B cell (primary cell): Measurements from ENCODE around the gene SCN2B. TPM values are rescaled to one million over a fixed set of nuclear protein-coding genes. Genes with fewer than 3 reads are reported as not detected.

Experiments
- ATAC-seq: fragments of 200-7000 bp; cut with Tn5 transposase; one replicate; pipeline ENCODE4 v1.10.0; 2021; ENCODE audit warnings: low read depth, mild to moderate bottlenecking, moderate number of reproducible peaks, moderate library complexity
- CTCF ChIA-PET: fragments of 350-600 bp; sonication (Branson Sonifier 250); formaldehyde crosslinking; loops from one replicate; lab custom pipeline; 2021; ENCODE audit warnings: antibody characterized with exemption, inconsistent platforms; lab: Charles Lee
- POLR2A ChIA-PET: fragments of 350-600 bp; sonication (Branson Sonifier 250); formaldehyde crosslinking; loops from one replicate; lab custom pipeline; 2021; ENCODE audit warnings: antibody characterized with exemption; lab: Charles Lee
- DNase-seq: peaks from one replicate; pipeline ENCODE4 v3.0.0; 2013
- H2AFZ ChIP-seq: 2 replicates; pipeline ENCODE4 v1.6.1; 2012; ENCODE audit warnings: mild to moderate bottlenecking, low read depth, low read length; ENCODE audit not compliant: insufficient read depth, poor library complexity, severe bottlenecking
- H3K27ac ChIP-seq, 2 donors: 1 replicate in 1 of 2; 2 replicates in 1 of 2; pipeline ENCODE4 v1.5.1; 2012 to 2013; ENCODE audit warnings: low read length in 2 of 2, mild to moderate bottlenecking in 2 of 2, moderate library complexity in 1 of 2
- H3K27me3 ChIP-seq, 4 experiments: fragments of 200-600 bp in 1 of 4; sonication (generic) in 1 of 4; replicated peaks in 1 of 4; 1 replicate in 2 of 4; 2 replicates in 2 of 4; pipeline versions ENCODE4 v1.6.1 to v1.7.0; 2013 to 2016; ENCODE audit warnings: low read length in 3 of 4, mild to moderate bottlenecking in 2 of 4, mixed read lengths in 1 of 4, moderate library complexity in 1 of 4; ENCODE audit not compliant: insufficient read depth in 4 of 4, control insufficient read depth in 3 of 4; ENCODE audit errors: control extremely low read depth in 1 of 4
- H3K36me3 ChIP-seq, 2 experiments: replicated peaks in 1 of 2; 1 replicate in 1 of 2; 2 replicates in 1 of 2; pipeline versions ENCODE4 v1.6.1 to v1.7.1; 2013; ENCODE audit warnings: low read length in 1 of 2; ENCODE audit not compliant: insufficient read depth in 2 of 2, control insufficient read depth in 1 of 2; ENCODE audit errors: control extremely low read depth in 1 of 2, extremely low read depth in 1 of 2
- H3K4me1 ChIP-seq, 2 donors: fragments of 200-600 bp in 1 of 2; sonication (generic) in 1 of 2; 1 replicate in 1 of 2; 2 replicates in 1 of 2; pipeline versions ENCODE4 v1.5.1 to v1.6.1; 2013 to 2017; ENCODE audit warnings: low read length in 2 of 2; ENCODE audit not compliant: control insufficient read depth in 2 of 2, insufficient read depth in 2 of 2
- H3K4me2 ChIP-seq: replicated peaks from 2 replicates; pipeline ENCODE3; 2012; ENCODE audit warnings: mild to moderate bottlenecking, low read depth, low read length; ENCODE audit not compliant: poor library complexity, severe bottlenecking
- H3K4me3 ChIP-seq, 5 experiments: fragments of 200-600 bp in 1 of 5; sonication (generic) in 1 of 5; 1 replicate in 3 of 5; 2 replicates in 2 of 5; pipeline versions ENCODE4 v1.5.1 to v1.7.0; 2011 to 2016; ENCODE audit warnings: low read length in 4 of 5, mild to moderate bottlenecking in 4 of 5, low read depth in 2 of 5, control low read depth in 1 of 5, moderate library complexity in 1 of 5; ENCODE audit not compliant: insufficient read depth in 1 of 5; ENCODE audit errors: control extremely low read depth in 1 of 5, extremely low read depth in 1 of 5
- H3K79me2 ChIP-seq: fragments of 200-600 bp; sonication (generic); one replicate; pipeline ENCODE4 v1.6.0; 2016; ENCODE audit warnings: low read length; ENCODE audit not compliant: control insufficient read depth, insufficient read depth
- H3K9ac ChIP-seq: fragments of 200-600 bp; sonication (generic); 2 replicates; pipeline ENCODE4 v1.6.1; 2017; ENCODE audit warnings: mild to moderate bottlenecking, low read length, moderate library complexity
- H3K9me3 ChIP-seq, 3 donors: one replicate each; pipeline versions ENCODE4 v1.6.1 to v1.7.1; 2013; ENCODE audit warnings: low read length in 2 of 3; ENCODE audit not compliant: control insufficient read depth in 2 of 3, insufficient read depth in 1 of 3; ENCODE audit errors: control extremely low read depth in 1 of 3
- H4K20me1 ChIP-seq: 2 replicates; pipeline ENCODE4 v1.6.0; 2012; ENCODE audit warnings: mild to moderate bottlenecking, low read length; ENCODE audit not compliant: insufficient read depth, control insufficient read depth, poor library complexity, severe bottlenecking
- H3K27ac Mint-ChIP-seq: one replicate; pipeline ENCODE4 v1.8.0; 2021; ENCODE audit warnings: mixed read lengths
- H3K27me3 Mint-ChIP-seq: one replicate; pipeline ENCODE4 v1.8.0; 2021; ENCODE audit warnings: mixed read lengths
- H3K4me1 Mint-ChIP-seq: one replicate; pipeline ENCODE4 v1.8.0; 2021; ENCODE audit warnings: mixed read lengths
- H3K4me3 Mint-ChIP-seq: one replicate; pipeline ENCODE4 v1.8.0; 2021; ENCODE audit warnings: mixed read lengths
- H3K9me3 Mint-ChIP-seq: one replicate; pipeline ENCODE4 v1.8.0; 2022; ENCODE audit warnings: mixed read lengths; ENCODE audit not compliant: insufficient read depth
- EZH2 ChIP-seq: IDR thresholded peaks from 2 replicates; pipeline ENCODE4 v1.6.1; 2012; ENCODE audit warnings: borderline replicate concordance, low read depth, mild to moderate bottlenecking, moderate library complexity, low read length; ENCODE audit not compliant: insufficient read depth, poor library complexity, severe bottlenecking
- WGBS: methylation state at CpG from one replicate; pipeline ENCODE4 v1.1.5; 2013; ENCODE audit warnings: missing lambda C conversion rate; ENCODE audit not compliant: insufficient coverage; 5-methylcytosine and 5-hydroxymethylcytosine counted together
- intact Hi-C: fragments of 100-400 bp; cut with micrococcal nuclease; formaldehyde crosslinking; loops from one replicate; pipeline ENCODE4 v1.10.0; 2022
- polyA plus RNA-seq: library from polyadenylated mRNA; depleted of rRNA; stranded (reverse); fragments of >200 nt; gene quantifications from 2 replicates; pipeline ENCODE4 v1.2.3, GENCODE V29; 2012
- total RNA-seq, 2 donors: library from RNA; stranded (reverse); fragments of 120-200 nt in 1 of 2; gene quantifications; 1 replicate in 1 of 2; 2 replicates in 1 of 2; pipeline versions ENCODE4 v1.2.3 to v1.2.4, GENCODE V29; 2013 to 2022
- TF ChIP-seq, protein P1 (sequence below): fragments of 200-600 bp; IDR thresholded peaks from one replicate; pipeline ENCODE4 v1.8.0; 2022; ENCODE audit warnings: antibody characterized with exemption, mild to moderate bottlenecking

Gene SCN2B
- total and polyA plus RNA-seq, 2 donors (not counting 1 experiment from before 2014, with no cell fraction given) = not detected

DNA sequence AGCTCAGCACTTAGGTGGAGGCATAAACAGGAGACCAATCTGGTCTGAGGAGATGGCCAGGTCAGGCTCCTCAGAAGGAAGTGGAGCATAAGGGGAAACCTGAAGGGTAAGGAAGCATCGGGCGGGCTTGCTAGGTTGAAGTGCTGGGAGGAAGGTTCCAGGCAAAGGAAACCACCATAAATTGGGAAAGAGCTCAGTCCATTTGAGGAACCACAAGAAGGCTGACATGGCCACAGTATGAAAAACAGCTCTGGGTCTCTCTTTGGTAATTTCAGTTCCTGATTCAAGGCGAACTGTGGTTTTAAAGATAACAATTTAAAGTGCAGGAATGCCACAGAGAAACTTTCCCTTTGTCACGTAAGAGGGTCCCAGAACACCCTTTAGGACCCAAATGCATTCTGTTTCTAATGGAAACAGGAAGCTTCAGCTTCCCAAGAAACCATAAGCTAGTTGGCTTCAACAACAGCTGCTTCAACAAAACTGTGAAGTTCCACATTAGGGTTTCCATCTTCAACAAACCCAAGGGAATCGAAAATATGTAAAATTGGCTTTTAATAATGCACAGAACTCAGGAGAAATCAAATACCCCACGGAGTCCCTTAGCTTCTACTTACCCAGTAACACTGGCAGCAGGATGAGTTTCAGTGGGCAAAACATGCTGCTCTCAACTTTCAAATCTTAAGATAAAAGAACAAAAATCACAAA is 37.9 kb upstream of the SCN2B start:
- H3K27ac ChIP-seq = no peak overlapping the region
- H3K9me3 ChIP-seq = no peaks in the 10 kb centered on the region
- no peaks in the 10 kb centered on the region for H4K20me1 ChIP-seq
- H3K4me1 Mint-ChIP-seq = peaks cover 53% of the 10 kb centered on the region
- CTCF ChIA-PET = interaction anchor here (0.6 to 4.6 kb wide), 15 partner anchors 10 to 407 kb away, joined by 3 to 59 read pairs (median 3); partner anchors contain the start of genes JAML and MPZL3
- H3K4me2 ChIP-seq = peak overlapping the region; percentile 66
- no peaks in the 10 kb centered on the region for H3K36me3 ChIP-seq
- ATAC-seq (peak; percentile 78), DNase-seq (peak; percentile 67)
- H3K79me2 ChIP-seq = no peaks in the 10 kb centered on the region
- H3K4me3 Mint-ChIP-seq = peak overlapping the region; percentile 84
- WGBS = 2% methylated on average over 5 of the region's 6 CpGs
- H3K4me3 ChIP-seq = peak overlapping the region in 3 of 5 experiments; percentile 22 to 34 (median 28)
- no peaks in the 10 kb centered on the region for H3K9me3 Mint-ChIP-seq
- peak overlapping the region; percentile 40 for H3K9ac ChIP-seq
- H3K27ac Mint-ChIP-seq = peak overlapping the region; percentile 85
- intact Hi-C loops = loop anchor here (2.0 to 5.0 kb wide), 2 partner anchors 14 to 38 kb away; partner anchors contain the start of gene MPZL3
- TF ChIP-seq, protein P1, sequence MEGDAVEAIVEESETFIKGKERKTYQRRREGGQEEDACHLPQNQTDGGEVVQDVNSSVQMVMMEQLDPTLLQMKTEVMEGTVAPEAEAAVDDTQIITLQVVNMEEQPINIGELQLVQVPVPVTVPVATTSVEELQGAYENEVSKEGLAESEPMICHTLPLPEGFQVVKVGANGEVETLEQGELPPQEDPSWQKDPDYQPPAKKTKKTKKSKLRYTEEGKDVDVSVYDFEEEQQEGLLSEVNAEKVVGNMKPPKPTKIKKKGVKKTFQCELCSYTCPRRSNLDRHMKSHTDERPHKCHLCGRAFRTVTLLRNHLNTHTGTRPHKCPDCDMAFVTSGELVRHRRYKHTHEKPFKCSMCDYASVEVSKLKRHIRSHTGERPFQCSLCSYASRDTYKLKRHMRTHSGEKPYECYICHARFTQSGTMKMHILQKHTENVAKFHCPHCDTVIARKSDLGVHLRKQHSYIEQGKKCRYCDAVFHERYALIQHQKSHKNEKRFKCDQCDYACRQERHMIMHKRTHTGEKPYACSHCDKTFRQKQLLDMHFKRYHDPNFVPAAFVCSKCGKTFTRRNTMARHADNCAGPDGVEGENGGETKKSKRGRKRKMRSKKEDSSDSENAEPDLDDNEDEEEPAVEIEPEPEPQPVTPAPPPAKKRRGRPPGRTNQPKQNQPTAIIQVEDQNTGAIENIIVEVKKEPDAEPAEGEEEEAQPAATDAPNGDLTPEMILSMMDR = no peak
- TF ChIP-seq EZH2 = no peak
- POLR2A ChIA-PET = interaction anchor here (0.6 to 1.3 kb wide), 3 partner anchors 10 to 400 kb away, joined by 3 to 6 read pairs (median 5); partner anchors contain the start of gene JAML
- peaks cover 42% of the 10 kb centered on the region for H3K27me3 Mint-ChIP-seq
- no peak overlapping the region for H2AFZ ChIP-seq
- peaks cover 50 to 52% of the 10 kb centered on the region in 2 donors for H3K4me1 ChIP-seq
- H3K27me3 ChIP-seq = peaks cover 0 to 16% (median 8%) of the 10 kb centered on the region in 4 experiments

DNA sequence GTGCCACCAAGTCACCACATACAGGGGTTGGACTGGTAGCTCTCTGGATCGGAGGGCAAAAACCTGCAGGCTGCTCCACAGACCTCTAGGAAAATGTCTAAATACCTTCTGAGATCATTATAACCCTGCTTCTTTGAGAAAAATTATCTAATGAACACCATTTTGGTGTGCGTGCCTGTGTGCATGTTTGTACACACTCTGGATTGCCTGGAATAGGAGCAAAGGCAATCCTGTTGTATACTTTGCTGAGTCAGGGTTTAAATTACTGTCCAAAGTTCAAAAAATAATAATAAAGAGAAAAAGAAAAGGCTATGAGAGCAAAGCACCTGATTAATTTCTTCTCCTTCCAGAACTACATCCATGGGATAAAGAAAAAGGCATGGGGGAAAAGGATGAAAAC is 37.3 kb upstream of the SCN2B start:
- H3K27ac ChIP-seq = no peak overlapping the region
- CTCF ChIA-PET = interaction anchor here (0.6 to 4.6 kb wide), 13 partner anchors 11 to 406 kb away, joined by 3 to 59 read pairs (median 3); partner anchors contain the start of gene MPZL3

More for the DNA sequence above, 37.3 kb upstream of the SCN2B start:
- no CpG with 5 or more reads among the region's 2 CpGs for WGBS
- H3K4me2 ChIP-seq = peak overlapping the region; percentile 66
- no peaks in the 10 kb centered on the region for H4K20me1 ChIP-seq
- no peaks in the 10 kb centered on the region for H3K9me3 Mint-ChIP-seq
- H3K9ac ChIP-seq = peak overlapping the region; percentile 40
- ATAC-seq (no peak), DNase-seq (no peak)
- H3K9me3 ChIP-seq = no peaks in the 10 kb centered on the region
- H3K79me2 ChIP-seq = no peaks in the 10 kb centered on the region
- intact Hi-C loops = loop anchor here (2.0 to 5.0 kb wide), 2 partner anchors 15 to 39 kb away; partner anchors contain the start of gene MPZL3
- peak overlapping the region; percentile 84 for H3K4me3 Mint-ChIP-seq
- peaks cover 50 to 52% of the 10 kb centered on the region in 2 donors for H3K4me1 ChIP-seq
- H2AFZ ChIP-seq = no peak overlapping the region
- peaks cover 0 to 12% (median 6%) of the 10 kb centered on the region in 4 experiments for H3K27me3 ChIP-seq
- H3K36me3 ChIP-seq = no peaks in the 10 kb centered on the region
- no peak for TF ChIP-seq EZH2
- POLR2A ChIA-PET = interaction anchor here (1.3 kb wide), 1 partner anchor 11 kb away, joined by 3 read pairs; the partner anchor contains the start of gene JAML
- no peak overlapping the region for H3K4me3 ChIP-seq
- peaks cover 42% of the 10 kb centered on the region for H3K27me3 Mint-ChIP-seq
- peaks cover 53% of the 10 kb centered on the region for H3K4me1 Mint-ChIP-seq
- peak overlapping the region; percentile 85 for H3K27ac Mint-ChIP-seq
